ENCODE results near the gene FAM20C.

Gene FAM20C

GRCh38 chr7:196283-196682 lies 3.9 kb downstream of the FAM20C start (continued):
- no peak for TF ChIP-seq PATZ1 (tag by site-specific recombination; IDR thresholded peaks at IDR 0.05)
- TF ChIP-seq PRDM4 (tag by site-specific recombination; IDR thresholded peaks at IDR 0.05), result no peak
- TF ChIP-seq ZNF514 (tag by site-specific recombination; IDR thresholded peaks at IDR 0.05), result no peak
- TF ChIP-seq ZNF664 (tag by site-specific recombination; IDR thresholded peaks at IDR 0.05), result no peak
- TF ChIP-seq ZNF398 (tag by site-specific recombination; IDR thresholded peaks at IDR 0.05), result no peak
- peak; percentile 53; the same call in 1 of the 2 replicates for TF ChIP-seq REST (tag by site-specific recombination; IDR thresholded peaks at IDR 0.05)
- TF ChIP-seq ZNF157 (tag by site-specific recombination; IDR thresholded peaks at IDR 0.05), result no peak
- TF ChIP-seq GLI4 (tag by site-specific recombination; IDR thresholded peaks at IDR 0.05), result no peak
- TF ChIP-seq ZBTB8A (tag by site-specific recombination; IDR thresholded peaks at IDR 0.05), result no peak
- TF ChIP-seq EGR2 (tag by site-specific recombination; IDR thresholded peaks at IDR 0.05; ENCODE audit: low read depth), result peak; percentile 79
- no peak for TF ChIP-seq ZNF544 (tag by site-specific recombination; IDR thresholded peaks at IDR 0.05)
- no peak for TF ChIP-seq ZFP41 (tag by site-specific recombination; IDR thresholded peaks at IDR 0.05; ENCODE audit: borderline replicate concordance)
- no peak for TF ChIP-seq ZNF791 (tag by site-specific recombination; IDR thresholded peaks at IDR 0.05)
- TF ChIP-seq ZNF645 (tag by site-specific recombination; IDR thresholded peaks at IDR 0.05), result no peak
- TF ChIP-seq ZNF324 (tag by site-specific recombination; IDR thresholded peaks at IDR 0.05), result no peak
- no peak for TF ChIP-seq KLF10 (tag by site-specific recombination; IDR thresholded peaks at IDR 0.05)
- no peak for TF ChIP-seq ZNF571 (tag by site-specific recombination; IDR thresholded peaks at IDR 0.05)
- TF ChIP-seq ZNF169 (tag by site-specific recombination; IDR thresholded peaks at IDR 0.05), result no peak
- no peak for TF ChIP-seq BCL11A (tag by site-specific recombination; IDR thresholded peaks at IDR 0.05; ENCODE audit: low read depth)
- no peak for TF ChIP-seq OSR2 (tag by site-specific recombination; IDR thresholded peaks at IDR 0.05)
